A549 (cell line): Measurements from ENCODE around the gene WSCD2. TPM values are rescaled to one million over a fixed set of nuclear protein-coding genes. Genes with fewer than 3 reads are reported as not detected.

ENCODE experiments used
- ATAC-seq, 2 experiments: fragments of 200-7000 bp in 1 of 2; fragments of >200 bp in 1 of 2; cut with Nextera tagmentation in 1 of 2; cut with Tn5 transposase in 1 of 2; 3 replicates each; pipeline versions ENCODE4 v1.8.0 to v1.9.1; 2018 to 2020; ENCODE audit warnings: mild to moderate bottlenecking in 1 of 2, moderate library complexity in 1 of 2
- CTCF ChIA-PET: fragments of 300-600 bp; sonication (Branson Sonifier 250); formaldehyde crosslinking; extraction: SDS; loops from one replicate; lab custom pipeline; 2021; ENCODE audit warnings: antibody characterized with exemption, inconsistent platforms; lab: Yijun Ruan, JAX
- POLR2A ChIA-PET: fragments of 350-600 bp; formaldehyde crosslinking; extraction: SDS; loops from one replicate; lab custom pipeline; 2021; ENCODE audit warnings: antibody characterized with exemption, inconsistent platforms; lab: Yijun Ruan, JAX
- DNase-seq, 2 experiments: peaks; one replicate each; pipeline versions ENCODE4 v3.0.0 to v3.0.0-alpha.2; 2011 to 2016; ENCODE audit warnings: low read depth in 1 of 2, low spot score in 1 of 2
- FAIRE-seq: peaks from 2 replicates; lab custom pipeline; 2011; peaks lifted over from hg19 to GRCh38; lab: Jason Lieb, UNC
- H3K27ac ChIP-seq, 2 experiments: fragments of >200 bp; sonication (Bioruptor Twin); formaldehyde crosslinking; 3 replicates each; pipeline ENCODE4 v1.5.1; 2016 to 2017
- H3K4me1 ChIP-seq: fragments of >200 bp; sonication (Bioruptor Twin); formaldehyde crosslinking; 3 replicates; pipeline ENCODE4 v1.6.1; 2016
- H3K4me2 ChIP-seq: fragments of >200 bp; sonication (Bioruptor Twin); formaldehyde crosslinking; 3 replicates; pipeline ENCODE4 v1.6.1; 2016
- H3K4me3 ChIP-seq: fragments of >200 bp; sonication (Bioruptor Twin); formaldehyde crosslinking; 3 replicates; pipeline ENCODE4 v1.5.1; 2016
- H3K9me3 ChIP-seq: fragments of >200 bp; sonication (Bioruptor Twin); formaldehyde crosslinking; 3 replicates; pipeline ENCODE4 v1.6.1; 2016
- CBX2 ChIP-seq: fragments of 200-600 bp; sonication (generic); IDR thresholded peaks from 2 replicates; pipeline ENCODE4 v1.6.1; 2016; ENCODE audit warnings: low read depth, mild to moderate bottlenecking, borderline replicate concordance
- EHMT2 ChIP-seq: fragments of 200-600 bp; sonication (generic); IDR thresholded peaks from 2 replicates; pipeline ENCODE4 v1.6.1; 2016; ENCODE audit warnings: antibody characterized with exemption, low read depth, mild to moderate bottlenecking, moderate library complexity
- EP300 ChIP-seq, 2 experiments: fragments of >200 bp; sonication (Bioruptor Twin); formaldehyde crosslinking; IDR thresholded peaks; 2 replicates in 1 of 2; 3 replicates in 1 of 2; pipeline ENCODE4 v1.6.1; 2016 to 2017
- FOSB ChIP-seq: fragments of 250-450 bp; sonication (Bioruptor Pico); IDR thresholded peaks from 2 replicates; pipeline ENCODE4 v1.5.0; 2020; ENCODE audit warnings: mild to moderate bottlenecking, moderate library complexity
- FOXS1 ChIP-seq: fragments of 250-450 bp; sonication (Bioruptor Pico); IDR thresholded peaks from 2 replicates; pipeline ENCODE4 v1.5.0; 2020; ENCODE audit warnings: mild to moderate bottlenecking, moderate library complexity
- HES2 ChIP-seq: fragments of >200 bp; sonication (Bioruptor Twin); formaldehyde crosslinking; IDR thresholded peaks from 2 replicates; pipeline ENCODE4 v1.6.1; 2016
- HEYL ChIP-seq: fragments of 250-450 bp; sonication (Bioruptor Pico); IDR thresholded peaks from 2 replicates; pipeline ENCODE4 v1.8.0; 2021; ENCODE audit warnings: mild to moderate bottlenecking, moderate library complexity
- HMGXB4 ChIP-seq: fragments of 250-450 bp; sonication (Bioruptor Pico); IDR thresholded peaks from 2 replicates; pipeline ENCODE4 v1.5.0; 2021; ENCODE audit warnings: mild to moderate bottlenecking, moderate library complexity, borderline replicate concordance
- KDM1A ChIP-seq: fragments of 200-600 bp; sonication (generic); IDR thresholded peaks from 2 replicates; pipeline ENCODE4 v1.6.1; 2016; ENCODE audit warnings: low read depth, mild to moderate bottlenecking
- KDM5A ChIP-seq: fragments of 200-600 bp; sonication (generic); IDR thresholded peaks from 2 replicates; pipeline ENCODE4 v1.6.1; 2016; ENCODE audit warnings: antibody characterized with exemption, mild to moderate bottlenecking
- MAX ChIP-seq: IDR thresholded peaks from 2 replicates; pipeline ENCODE4 v1.6.1; 2012
- MYC ChIP-seq: IDR thresholded peaks from 2 replicates; pipeline ENCODE4 v1.6.1; 2012; ENCODE audit warnings: mild to moderate bottlenecking, inconsistent platforms, low read length, improper control_type of control experiment, borderline replicate concordance
- NPAS2 ChIP-seq: fragments of 250-450 bp; sonication (Bioruptor Pico); IDR thresholded peaks from 2 replicates; pipeline ENCODE4 v1.8.0; 2022; ENCODE audit warnings: mild to moderate bottlenecking, moderate library complexity, borderline replicate concordance
- NR3C1 ChIP-seq: fragments of >200 bp; sonication (Bioruptor Twin); formaldehyde crosslinking; IDR thresholded peaks from 3 replicates; pipeline ENCODE4 v1.6.1; 2017
- PHF8 ChIP-seq: fragments of 200-600 bp; sonication (generic); IDR thresholded peaks from 2 replicates; pipeline ENCODE4 v1.6.1; 2016; ENCODE audit warnings: low read depth, mild to moderate bottlenecking, antibody characterized with exemption, moderate library complexity, borderline replicate concordance
- POLR2A ChIP-seq: IDR thresholded peaks from 2 replicates; pipeline ENCODE4 v1.6.1; 2012; ENCODE audit warnings: mild to moderate bottlenecking, low read length
- POLR2AphosphoS2 ChIP-seq: conservative IDR thresholded peaks from 2 replicates; pipeline ENCODE4 v1.6.1; 2012; ENCODE audit warnings: low read length, improper control_type of control experiment, inconsistent platforms
- RCOR1 ChIP-seq: fragments of 150-350 bp; IDR thresholded peaks from 2 replicates; pipeline ENCODE4 v1.6.1; 2014; ENCODE audit warnings: antibody characterized with exemption, low read length, low read depth
- REST ChIP-seq: fragments of 200-600 bp; sonication (generic); IDR thresholded peaks from 2 replicates; pipeline ENCODE4 v1.6.1; 2016; ENCODE audit warnings: antibody characterized with exemption, mild to moderate bottlenecking, moderate library complexity
- RNF2 ChIP-seq: fragments of 200-600 bp; sonication (generic); IDR thresholded peaks from 2 replicates; pipeline ENCODE4 v1.6.1; 2016; ENCODE audit warnings: low read depth, mild to moderate bottlenecking, antibody characterized with exemption, moderate library complexity, borderline replicate concordance
- SMC3 ChIP-seq: fragments of >200 bp; sonication (Bioruptor Twin); formaldehyde crosslinking; IDR thresholded peaks from 3 replicates; pipeline ENCODE4 v1.6.1; 2018; ENCODE audit warnings: inconsistent platforms
- TP53 ChIP-seq: fragments of 250-450 bp; sonication (Bioruptor Pico); IDR thresholded peaks from 2 replicates; pipeline ENCODE4 v1.5.0; 2021; ENCODE audit warnings: mild to moderate bottlenecking, moderate library complexity
- USF2 ChIP-seq: fragments of 450-650 bp; IDR thresholded peaks from 2 replicates; pipeline ENCODE4 v1.6.1; 2014; ENCODE audit warnings: antibody characterized with exemption
- WGBS: methylation state at CpG from one replicate; pipeline ENCODE4 v1.1.6; 2017; ENCODE audit errors: missing lambda C conversion rate; 5-methylcytosine and 5-hydroxymethylcytosine counted together
- polyA plus RNA-seq, 4 experiments: library from polyadenylated mRNA; depleted of rRNA in 3 of 4; stranded (reverse); fragments of >200 nt; fragmentation: RNase III in 1 of 4; extraction: RNeasy Plus Mini Kit Qiagen cat#74134 plus additional on column Dnase treatment in 1 of 4; gene quantifications; 2 replicates in 3 of 4; 3 replicates in 1 of 4; pipeline ENCODE4 v1.2.3, GENCODE V29; 2011 to 2017

WSCD2 gene
- polyA plus RNA-seq, 2 of the 4 experiments (the other 2 are of a cell fraction) = not detected

- TF ChIP-seq REST (no peak), CBX2 (no peak), FOXS1 (CRISPR knock-in tag) (no peak)
- TF ChIP-seq, all 56 proteins: peak for 0
Measured at GRCh38 chr12:108199106-108199505, 70.0 kb downstream of the WSCD2 start (continued).

- Histone ChIP-seq H3K27ac (no peak overlapping the region), H3K4me1 (no peaks in the 10 kb centered on the region), H3K4me2 (no peak overlapping the region), H3K4me3 (no peak overlapping the region), H3K9me3 (0 out of 3 replicates have a peak, but pooled peaks cover 4% of the 10 kb centered on the region)
- TF ChIP-seq POLR2AphosphoS2 (no peak), NR3C1 (no peak)
- DNase-seq (no peak), ATAC-seq (no peak), FAIRE-seq (no peak)
- 0% methylated on average over 6 of the region's 6 CpGs for WGBS
- ChIA-PET POLR2A (no interaction called here), CTCF (no interaction called here)
Measured at GRCh38 chr12:108201808-108202207, 72.7 kb downstream of the WSCD2 start.

- 0 out of 3 replicates have a peak, but pooled peaks cover 4% of the 10 kb centered on the region for H3K9me3 ChIP-seq
- H3K4me1 ChIP-seq = no peaks in the 10 kb centered on the region
- TF ChIP-seq MAX (no peak), SMC3 (no peak)
- FAIRE-seq = no peak
- ChIA-PET POLR2A (no interaction called here), CTCF (no interaction called here)
- H3K27ac ChIP-seq = no peak overlapping the region
- H3K4me3 ChIP-seq = no peak overlapping the region
- WGBS = 16% methylated on average over 7 of the region's 9 CpGs
- H3K4me2 ChIP-seq = no peak overlapping the region
- ATAC-seq = no peak
- DNase-seq = no peak
Measured at GRCh38 chr12:108204117-108204987, 75.3 kb downstream of the WSCD2 start.

- FAIRE-seq = no peak
- WGBS = 50% methylated on average over 1 of the region's 1 CpG
- no peak for DNase-seq
- ATAC-seq = no peak
- H3K4me1 ChIP-seq = no peaks in the 10 kb centered on the region
- no peak overlapping the region for H3K4me2 ChIP-seq
- H3K4me3 ChIP-seq = no peak overlapping the region
- H3K27ac ChIP-seq = no peak overlapping the region
- H3K9me3 ChIP-seq = 0 out of 3 replicates have a peak, but pooled peaks cover 4% of the 10 kb centered on the region
- CTCF ChIA-PET = no interaction called here
- POLR2A ChIA-PET = no interaction called here
- no peak for TF ChIP-seq TP53 (CRISPR knock-in tag)
- TF ChIP-seq KDM1A = no peak
- TF ChIP-seq PHF8 = no peak
- TF ChIP-seq MYC = no peak
- no peak for TF ChIP-seq HEYL (CRISPR knock-in tag)
- no peak for TF ChIP-seq KDM5A
- no peak for TF ChIP-seq HES2
- TF ChIP-seq RCOR1 = no peak
- no peak for TF ChIP-seq FOSB (CRISPR knock-in tag)
- TF ChIP-seq HMGXB4 (CRISPR knock-in tag) = no peak
- TF ChIP-seq EHMT2 = no peak
- TF ChIP-seq USF2 = no peak
- no peak for TF ChIP-seq RNF2
- TF ChIP-seq SMC3 = no peak
- no peak for TF ChIP-seq POLR2A
- TF ChIP-seq EP300 (IDR thresholded peaks at IDR 0.05) = no peak
- TF ChIP-seq NPAS2 (CRISPR knock-in tag) = no peak
Measured at GRCh38 chr12:108205864-108206263, 76.8 kb downstream of the WSCD2 start.
